NCI-H2196 treated with DMSO at 0.1 percent for 48 hours (cell line): ENCODE measurements around the gene ERCC8.
"Not testable (repeated sequence)": the region's sequence is repeated elsewhere in the genome, so short reads cannot be mapped to it uniquely, and the experiment has no call there.

Source experiments
- DNase-seq: peaks from one replicate; lab custom pipeline; 2025; ENCODE audit not compliant: unreplicated experiment; lab: John Stamatoyannopoulos, UW

ERCC8 gene

GRCh38 chr5:60918466-60918865 is 26.4 kb downstream of the ERCC8 start:
- no peak for DNase-seq

GRCh38 chr5:60916646-60917045 is 28.2 kb downstream of the ERCC8 start:
- DNase-seq, result no peak

GRCh38 chr5:60903356-60903755 is 41.5 kb downstream of the ERCC8 start:
- DNase-seq, result no peak

- no peak for DNase-seq
Measured at GRCh38 chr5:60896991-60897390, 47.9 kb downstream of the ERCC8 start.

GRCh38 chr5:60893521-60893920 is 51.3 kb downstream of the ERCC8 start:
- no peak for DNase-seq

- no peak for DNase-seq
Measured at GRCh38 chr5:60891667-60892066, 53.2 kb downstream of the ERCC8 start.

- no peak for DNase-seq
Measured at GRCh38 chr5:60888359-60889061, 56.4 kb downstream of the ERCC8 start.

GRCh38 chr5:60887746-60888145 is 57.1 kb downstream of the ERCC8 start:
- DNase-seq, result no peak

- no peak for DNase-seq
Measured at GRCh38 chr5:60887096-60887495, 57.8 kb downstream of the ERCC8 start.

- no peak for DNase-seq
Measured at GRCh38 chr5:60886158-60886557, 58.7 kb downstream of the ERCC8 start.

GRCh38 chr5:60883229-60883628 is 61.6 kb downstream of the ERCC8 start:
- DNase-seq, result no peak

- DNase-seq, result no peak
Measured at GRCh38 chr5:60872892-60873291, 72.0 kb downstream of the ERCC8 start.

- no peak for DNase-seq
Measured at GRCh38 chr5:60870857-60871256, 74.0 kb downstream of the ERCC8 start.

- DNase-seq, result not testable (repeated sequence)
Measured at GRCh38 chr5:60860572-60860971, 84.3 kb downstream of the ERCC8 start.

GRCh38 chr5:60856066-60856465 is 88.8 kb downstream of the ERCC8 start:
- no peak for DNase-seq

- no peak for DNase-seq
Measured at GRCh38 chr5:60852940-60853339, 91.9 kb downstream of the ERCC8 start.

- no peak for DNase-seq
Measured at GRCh38 chr5:60852317-60852716, 92.6 kb downstream of the ERCC8 start.

GRCh38 chr5:60851626-60852025 is 93.2 kb downstream of the ERCC8 start:
- DNase-seq, result no peak

GRCh38 chr5:60846298-60846697 is 98.6 kb downstream of the ERCC8 start:
- DNase-seq, result no peak

GRCh38 chr5:60843936-60844905 is 100.6 kb downstream of the ERCC8 start, which contains the start of gene ELOVL7:
TSS of gene ELOVL7 (minus strand) at chr5:60844269. CDS start at chr5:60787397, 56,872 bp downstream.
- DNase-seq, result peak; percentile 48

- DNase-seq, result no peak
Measured at GRCh38 chr5:60843386-60843935, 101.4 kb downstream of the ERCC8 start.
